ENCODE data around the gene RPS15.

The RPS15 gene

DNA sequence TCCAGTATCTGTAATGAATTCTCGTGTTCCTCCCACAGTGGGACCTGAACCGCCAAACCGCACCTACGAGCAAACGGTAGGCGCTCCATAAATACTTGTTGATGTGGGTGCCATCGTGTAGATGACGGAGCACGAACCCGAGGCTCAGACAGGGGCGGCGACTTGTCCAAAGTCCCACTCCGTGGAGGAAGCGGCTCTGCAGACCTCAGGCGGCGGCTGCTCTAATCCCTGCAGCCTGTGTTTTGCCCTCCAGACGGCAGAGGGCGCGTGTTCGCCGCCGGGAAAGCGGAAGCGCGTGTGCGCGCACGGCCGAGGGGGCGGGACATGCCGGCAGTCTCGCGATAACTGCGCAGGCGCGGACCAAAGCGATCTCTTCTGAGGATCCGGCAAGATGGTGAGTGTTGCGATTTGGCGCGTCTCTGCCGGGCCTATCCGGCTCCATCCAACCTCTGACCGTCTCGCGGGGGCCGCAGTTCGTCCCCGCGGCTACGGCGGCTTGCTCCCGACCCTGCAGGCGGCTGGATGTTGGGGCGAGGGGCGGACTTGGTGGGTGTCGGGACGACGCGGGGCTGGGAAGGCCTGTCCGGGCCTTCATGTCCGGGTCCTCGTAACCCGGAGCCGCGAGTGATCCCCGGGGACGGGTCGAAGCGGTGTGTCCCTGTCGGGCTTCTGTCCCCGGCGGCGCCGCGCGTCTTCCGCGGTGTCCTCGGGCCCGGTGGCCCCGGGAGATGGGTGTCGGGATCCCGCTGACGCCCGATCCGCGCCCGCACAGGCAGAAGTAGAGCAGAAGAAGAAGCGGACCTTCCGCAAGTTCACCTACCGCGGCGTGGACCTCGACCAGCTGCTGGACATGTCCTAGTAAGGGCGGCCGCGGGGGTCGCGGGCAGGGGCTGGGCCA is at the start of gene RPS15:
Gene RPS15 (plus strand): TSS at position 362 of the 898 bp plus-strand sequence. CDS start 30 bp downstream, at position 392.
- FAIRE-seq = peak; percentile 97
- peak; percentile 99 for DNase-seq (ENCODE audit: insufficient read length, low spot score)

DNA sequence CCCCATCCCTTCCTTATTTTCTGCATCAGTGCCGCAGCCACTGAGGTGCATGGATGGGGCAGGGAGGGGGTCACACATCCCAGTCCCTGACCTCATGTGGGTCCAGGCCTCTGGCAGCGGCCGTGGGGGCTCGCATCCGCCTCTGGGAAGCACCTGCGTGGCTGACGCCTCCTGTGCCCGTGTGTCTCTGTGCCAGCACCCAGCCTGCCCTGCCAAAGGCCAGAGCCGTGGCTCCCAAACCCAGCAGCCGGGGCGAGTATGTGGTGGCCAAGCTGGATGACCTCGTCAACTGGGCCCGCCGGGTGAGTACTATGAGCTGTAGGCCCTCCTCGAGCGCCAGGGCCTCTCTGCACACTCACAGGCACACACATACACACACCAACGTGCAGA is 49.6 kb upstream of the RPS15 start:
- FAIRE-seq = no peak
- no peak for DNase-seq (ENCODE audit: insufficient read length, low spot score)

DNA sequence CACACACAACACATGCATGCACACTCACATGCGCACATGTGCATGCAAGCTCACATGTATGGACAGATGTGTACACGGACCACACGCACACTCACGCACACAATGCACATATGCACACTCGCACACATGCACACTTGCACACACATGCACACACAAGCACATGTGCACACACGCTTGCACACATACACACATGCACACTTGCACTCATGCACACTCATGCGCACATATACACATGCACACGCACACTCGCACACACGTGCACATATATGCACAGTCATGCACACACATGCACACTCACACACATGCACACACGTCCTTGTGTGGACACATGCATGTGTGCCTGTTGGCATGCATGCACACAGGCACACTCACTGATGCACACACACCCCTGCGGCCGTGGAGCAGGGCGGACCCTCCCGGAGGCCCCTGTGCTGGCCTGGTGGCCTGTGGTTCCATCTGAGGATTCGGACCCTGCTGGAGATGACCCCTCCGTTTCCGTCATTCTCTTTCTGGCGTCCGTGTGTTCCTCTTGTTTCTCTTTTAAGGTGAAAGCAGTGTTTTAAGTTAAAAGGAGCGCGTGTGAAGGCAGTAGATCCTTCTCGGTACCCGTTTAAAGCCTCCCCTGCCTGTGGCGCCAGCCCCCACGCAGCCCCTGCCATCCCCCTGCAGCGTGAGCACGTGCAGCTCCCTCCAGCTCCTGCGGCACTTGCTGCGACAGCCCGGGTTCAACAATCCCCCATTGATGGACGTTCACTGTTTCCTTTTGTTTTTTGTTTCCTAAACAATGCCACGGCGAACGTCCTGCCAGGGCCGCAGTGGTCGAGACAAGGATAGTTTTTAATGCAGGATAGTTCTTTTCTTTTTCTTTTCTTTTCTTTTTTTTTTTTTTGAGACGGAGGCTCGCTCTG is 48.9 kb upstream of the RPS15 start:
- DNase-seq (ENCODE audit: insufficient read length, low spot score) (no peak), FAIRE-seq (no peak)

DNA sequence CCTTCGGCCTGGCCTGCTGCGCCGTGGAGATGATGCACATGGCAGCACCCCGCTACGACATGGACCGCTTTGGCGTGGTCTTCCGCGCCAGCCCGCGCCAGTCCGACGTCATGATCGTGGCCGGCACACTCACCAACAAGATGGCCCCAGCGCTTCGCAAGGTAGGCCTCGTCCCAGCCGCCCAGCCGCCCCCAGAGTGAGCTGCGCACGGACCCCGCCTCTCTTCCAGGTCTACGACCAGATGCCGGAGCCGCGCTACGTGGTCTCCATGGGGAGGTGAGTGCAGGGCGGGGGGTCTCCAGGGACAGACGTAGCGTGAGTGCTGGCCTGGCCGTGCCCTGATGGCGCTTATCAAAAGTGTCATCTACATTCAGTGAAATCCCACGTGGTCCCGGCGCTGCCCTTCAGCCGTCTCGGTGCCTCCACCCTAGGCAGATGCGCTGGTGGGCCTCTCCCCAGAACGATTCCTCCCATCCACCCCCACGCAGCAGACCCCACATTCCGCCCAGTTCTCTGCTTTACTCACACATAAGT is 47.2 kb upstream of the RPS15 start:
- FAIRE-seq (no peak), DNase-seq (ENCODE audit: insufficient read length, low spot score) (no peak)

DNA sequence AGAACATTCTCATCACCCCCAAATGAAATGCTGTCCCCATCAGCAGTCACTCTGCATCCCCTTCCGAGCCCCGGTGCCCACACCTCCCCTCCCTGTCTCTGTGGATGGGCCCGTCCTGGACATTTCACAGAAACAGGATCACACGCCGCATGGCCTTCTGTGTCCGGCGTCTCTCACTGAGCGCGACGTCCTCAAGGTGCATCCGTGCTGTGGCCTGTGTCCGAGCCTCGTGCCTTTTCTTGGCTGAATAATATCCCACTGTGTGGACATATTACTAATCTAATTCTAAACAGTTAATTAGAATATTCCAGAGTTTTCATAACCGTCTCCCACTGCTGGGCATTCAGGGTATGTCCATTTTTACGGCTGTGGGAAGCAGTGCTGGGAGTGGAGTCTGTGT is 45.8 kb upstream of the RPS15 start:
- FAIRE-seq (no peak), DNase-seq (ENCODE audit: insufficient read length, low spot score) (no peak)

DNA sequence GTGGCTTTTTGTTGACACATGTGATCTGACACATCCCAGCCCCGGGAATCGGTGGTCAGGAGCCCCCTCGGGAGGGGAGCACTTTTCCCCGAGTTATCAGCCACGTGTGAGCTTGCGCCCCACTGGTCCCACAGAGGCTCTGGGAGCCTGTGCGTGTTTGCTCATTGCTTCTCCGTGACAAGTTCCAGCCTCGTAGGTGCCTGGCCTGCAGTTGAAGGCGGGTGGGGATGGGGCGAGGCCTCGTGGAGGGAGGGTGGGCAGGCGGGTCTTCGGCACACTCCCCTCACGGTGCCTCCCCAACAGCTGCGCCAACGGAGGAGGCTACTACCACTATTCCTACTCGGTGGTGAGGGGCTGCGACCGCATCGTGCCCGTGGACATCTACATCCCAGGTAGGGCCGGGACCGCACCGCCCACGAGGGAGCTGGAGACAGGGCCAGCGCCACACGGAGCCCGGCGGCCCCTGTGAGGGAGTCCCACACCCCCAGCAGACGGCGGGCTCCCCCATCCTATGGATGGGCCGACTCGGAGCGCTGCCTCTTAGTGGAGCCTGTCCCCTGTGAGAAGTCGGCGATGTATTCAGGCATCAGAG is 45.2 kb upstream of the RPS15 start:
- FAIRE-seq = no peak

DNA sequence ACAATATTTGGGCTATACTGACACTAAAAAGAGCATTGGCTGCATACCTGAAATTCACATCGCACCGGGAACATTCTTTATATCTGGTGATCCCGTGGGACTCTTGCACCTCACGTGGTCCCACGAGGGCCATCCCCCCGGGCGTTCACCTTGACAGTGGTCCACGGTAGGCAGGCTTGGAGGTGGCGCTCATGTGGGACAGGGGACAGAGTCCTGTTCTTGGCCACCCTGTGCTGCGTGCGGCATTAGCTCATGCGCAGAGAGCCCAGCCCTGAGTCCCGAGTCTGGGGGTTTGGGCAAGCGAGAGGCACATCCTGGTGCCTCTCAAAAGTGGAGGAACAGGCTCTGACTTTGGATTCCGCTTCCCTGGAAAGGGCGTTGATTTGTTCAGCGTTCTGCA is 44.4 kb upstream of the RPS15 start:
- FAIRE-seq = no peak

More for the DNA sequence above, 45.2 kb upstream of the RPS15 start:
- no peak for DNase-seq (ENCODE audit: insufficient read length, low spot score)

DNA sequence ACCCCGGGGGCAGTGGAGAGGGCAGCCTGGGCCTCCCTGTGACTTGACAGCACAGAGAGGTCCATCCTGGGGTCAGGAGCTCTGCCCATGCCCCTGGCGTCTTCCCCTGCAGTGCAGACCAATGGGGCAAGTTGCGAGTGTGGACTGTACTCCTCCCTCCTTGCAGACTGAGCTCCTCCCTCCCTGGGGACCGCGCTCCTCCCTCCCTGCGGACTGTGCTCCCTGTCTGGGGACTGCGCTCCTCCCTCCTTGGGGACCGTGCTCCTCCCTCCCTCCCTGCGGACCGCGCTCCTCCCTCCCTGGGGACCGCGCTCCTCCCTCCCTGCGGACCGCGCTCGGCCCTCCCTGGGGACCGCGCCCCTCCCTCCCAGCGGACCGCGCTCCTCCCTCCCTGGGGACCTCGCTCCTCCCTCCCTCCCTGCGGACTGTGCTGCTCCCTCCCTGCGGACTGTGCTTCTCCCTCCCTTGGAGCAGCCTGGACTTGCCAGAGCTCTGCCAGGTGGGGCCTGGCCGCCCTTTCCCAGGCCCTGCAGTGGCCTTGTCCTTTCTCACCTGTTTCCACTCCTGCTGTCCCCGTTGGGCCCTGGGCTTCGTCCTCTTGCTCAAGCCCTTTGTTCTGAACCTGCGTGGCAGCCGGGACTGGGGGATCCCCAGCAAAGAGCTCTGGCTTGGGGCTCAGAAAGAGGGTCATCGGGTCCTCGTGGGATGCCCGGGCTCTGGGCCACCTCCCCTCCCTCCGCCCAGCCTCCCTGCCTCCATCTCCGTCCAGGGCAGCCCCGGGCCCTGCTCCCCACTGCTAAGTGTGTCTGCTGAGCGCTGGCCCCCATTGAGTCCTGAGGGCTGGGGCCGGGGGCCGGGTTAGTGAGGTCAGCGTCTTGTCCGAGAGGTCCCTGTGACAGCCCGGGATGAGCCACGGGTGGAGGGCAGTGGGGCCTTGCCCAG is 43.7 kb upstream of the RPS15 start:
- no peak for FAIRE-seq
- DNase-seq (ENCODE audit: insufficient read length, low spot score) = no peak

More for the DNA sequence above, 44.4 kb upstream of the RPS15 start:
- no peak for DNase-seq (ENCODE audit: insufficient read length, low spot score)

DNA sequence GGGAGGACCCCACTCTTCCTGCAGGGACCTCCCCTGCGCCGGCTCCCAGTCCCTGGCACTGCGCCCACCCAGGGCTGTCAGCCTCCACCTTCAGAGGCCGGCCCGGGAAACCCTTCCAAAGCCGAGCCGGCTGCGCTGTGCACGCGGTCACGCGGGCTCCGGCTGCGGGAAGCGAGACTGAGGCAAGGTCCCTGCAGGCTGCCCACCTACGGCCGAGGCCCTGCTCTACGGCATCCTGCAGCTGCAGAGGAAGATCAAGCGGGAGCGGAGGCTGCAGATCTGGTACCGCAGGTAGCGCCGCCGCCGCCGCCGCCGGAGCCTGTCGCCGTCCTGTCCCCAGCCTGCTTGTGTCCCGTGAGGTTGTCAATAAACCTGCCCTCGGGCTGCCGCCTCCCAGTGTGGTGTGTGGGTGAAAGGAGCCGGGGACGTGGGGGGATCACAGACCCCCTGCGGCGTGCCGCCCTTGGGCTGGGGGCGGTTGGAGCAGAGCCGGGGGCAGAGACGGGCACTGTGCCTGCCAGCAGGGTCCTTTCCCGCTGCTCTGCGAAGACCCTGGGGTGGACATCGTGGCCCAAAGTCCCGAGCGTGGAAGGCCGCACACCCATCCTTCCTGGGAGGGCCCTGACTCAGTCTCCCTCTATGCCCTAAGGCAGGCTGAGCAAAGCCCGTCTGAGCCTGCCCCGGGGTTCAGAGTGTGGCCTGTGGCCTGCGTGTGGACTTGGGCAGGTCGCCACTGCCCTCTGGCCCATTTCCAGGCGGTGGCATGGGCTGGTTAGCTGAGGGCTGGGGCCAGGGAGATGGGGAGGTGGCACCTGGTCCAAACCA is 42.8 kb upstream of the RPS15 start:
- no peak for DNase-seq (ENCODE audit: insufficient read length, low spot score)
- no peak for FAIRE-seq

DNA sequence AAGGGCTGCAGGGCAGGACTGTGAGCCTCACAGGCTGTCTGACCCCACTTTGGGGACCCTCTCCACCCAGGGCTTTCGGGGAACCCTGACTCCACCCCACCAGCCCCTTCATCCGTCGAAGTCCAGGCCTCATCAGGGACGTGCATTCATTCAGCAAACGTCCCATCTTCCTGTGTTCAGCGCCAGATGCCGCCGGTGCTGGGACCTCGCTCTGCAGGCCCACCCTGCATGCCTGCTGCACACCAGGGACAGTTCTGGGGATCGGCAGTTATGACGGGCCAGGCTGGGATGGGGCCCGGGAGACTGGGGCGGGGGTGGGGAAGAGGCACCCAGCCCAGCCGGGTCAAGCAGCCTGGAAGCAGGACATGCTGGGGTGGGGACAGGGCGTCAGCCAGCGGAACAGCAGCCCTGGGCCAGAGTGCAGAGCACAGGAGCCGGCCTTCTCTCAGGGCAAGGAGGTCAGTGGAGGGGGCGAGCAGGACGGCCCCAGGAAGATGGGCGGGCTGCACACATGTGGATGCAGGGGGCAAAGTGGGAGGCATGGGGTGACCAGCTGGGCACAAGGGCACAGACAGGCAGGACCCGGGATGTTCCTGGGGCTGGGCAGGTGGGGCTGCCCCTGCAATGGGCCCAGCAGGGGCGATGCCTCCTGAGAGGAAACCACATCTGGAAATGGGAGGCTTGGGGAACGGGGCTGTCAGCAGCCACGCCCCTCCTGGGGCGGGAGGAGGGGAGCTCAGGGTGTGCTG is 42.0 kb upstream of the RPS15 start:
- no peak for FAIRE-seq
- no peak for DNase-seq (ENCODE audit: insufficient read length, low spot score)

DNA sequence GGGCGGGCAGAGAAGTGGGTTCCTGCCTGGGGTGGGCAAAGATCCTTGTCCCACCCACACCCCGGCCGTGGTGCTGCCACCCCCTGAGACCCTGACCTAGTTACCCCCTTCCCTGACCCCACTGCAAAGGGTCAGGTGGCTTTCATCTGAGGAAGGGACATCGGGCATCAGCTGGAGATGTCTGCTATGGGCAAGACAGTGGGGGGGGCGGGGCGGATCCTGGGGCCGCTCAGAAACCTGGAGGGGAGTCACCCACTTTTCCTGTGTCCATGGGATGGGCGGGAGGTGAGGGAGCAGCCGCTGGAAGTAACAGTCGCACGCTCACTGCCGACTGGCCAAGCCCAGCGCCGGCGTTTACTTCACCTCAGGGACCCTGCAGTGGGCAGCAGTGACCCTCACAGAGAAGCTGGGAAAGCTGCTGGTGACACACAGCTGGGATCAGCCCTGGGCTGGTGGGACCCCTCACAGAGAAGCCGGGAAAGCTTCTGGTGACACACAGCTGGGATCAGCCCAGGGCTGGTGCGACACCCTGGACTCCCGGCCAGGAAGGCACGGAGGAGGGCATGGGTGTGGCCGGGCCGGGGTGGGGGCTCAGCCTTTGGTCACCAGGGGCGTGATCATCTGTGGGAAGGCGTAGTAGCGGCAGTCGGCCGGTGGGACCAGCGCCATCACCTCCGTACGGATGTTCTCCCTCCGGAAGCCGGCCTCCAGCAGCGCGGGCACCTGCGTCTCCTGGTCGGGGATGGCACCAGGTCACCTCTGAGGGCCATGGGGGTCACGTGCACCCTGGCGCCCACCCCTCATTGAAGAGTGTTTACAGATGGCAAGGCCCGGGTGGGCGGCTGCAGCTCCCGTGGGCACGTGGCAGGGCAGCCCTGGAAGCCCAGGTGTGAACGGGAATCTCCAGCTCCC is 41.2 kb upstream of the RPS15 start:
- FAIRE-seq = no peak

DNA sequence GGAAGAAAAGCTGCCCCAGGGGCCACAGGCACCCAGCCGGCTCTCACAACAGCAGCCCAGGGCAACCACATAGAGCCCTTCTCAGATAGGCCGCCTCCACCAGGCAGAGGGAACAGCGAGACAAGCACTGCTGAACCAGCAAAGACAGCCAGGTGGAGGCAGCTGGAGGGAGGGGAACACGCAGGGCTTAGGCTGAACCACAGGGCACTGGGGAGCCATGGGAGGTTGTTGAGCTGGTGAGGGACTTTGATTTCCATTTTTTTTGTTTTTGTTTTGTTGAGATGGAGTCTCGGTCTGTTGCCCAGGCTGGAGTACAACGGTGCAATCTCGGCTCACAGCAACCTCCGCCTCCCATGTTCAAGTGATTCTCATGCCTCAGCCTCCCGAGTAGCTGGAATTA is 40.4 kb upstream of the RPS15 start:
- no peak for FAIRE-seq
- no peak for DNase-seq (ENCODE audit: insufficient read length, low spot score)

More for the DNA sequence above, 41.2 kb upstream of the RPS15 start:
- DNase-seq (ENCODE audit: insufficient read length, low spot score) = no peak

DNA sequence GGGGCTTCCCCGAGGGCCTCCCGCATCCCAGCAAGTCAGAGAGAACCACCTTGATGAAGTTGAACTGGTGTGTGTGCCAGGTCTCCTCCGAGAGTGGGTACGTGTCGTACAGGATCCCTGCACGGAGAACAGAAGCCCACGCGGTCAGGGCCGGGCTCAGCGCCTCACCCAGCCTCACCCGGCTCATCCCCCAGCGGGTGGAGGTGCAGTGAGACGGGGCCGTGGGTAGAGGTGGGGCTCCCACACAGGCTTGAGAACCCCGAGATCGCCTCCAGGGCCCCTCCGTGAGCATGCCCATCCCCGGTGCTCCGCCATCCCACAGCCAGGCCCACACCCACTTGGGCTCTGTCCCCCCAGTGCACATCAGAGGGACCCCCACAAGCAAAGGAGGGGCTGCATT is 39.1 kb upstream of the RPS15 start:
- DNase-seq (ENCODE audit: insufficient read length, low spot score) = no peak
- FAIRE-seq = no peak

DNA sequence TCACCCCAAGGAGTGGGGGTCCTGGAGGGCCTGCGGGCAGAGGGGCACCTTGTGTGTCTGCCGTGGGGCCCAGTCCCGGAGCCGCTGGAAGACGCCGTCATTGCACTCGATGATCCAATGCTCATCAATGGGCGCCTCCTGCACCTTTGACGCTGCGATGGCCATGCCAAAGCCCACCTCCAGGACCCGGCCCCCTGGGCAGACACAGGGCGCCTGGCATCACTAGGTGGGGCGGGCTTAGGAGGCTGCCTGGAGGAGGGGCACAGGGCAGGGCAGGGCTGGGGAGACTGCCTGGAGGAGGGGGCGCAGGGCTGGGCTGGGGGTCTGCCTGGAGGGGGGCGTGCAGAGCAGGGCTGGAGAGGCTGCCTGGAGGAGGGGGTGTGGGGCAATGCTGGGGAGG is 38.5 kb upstream of the RPS15 start:
- FAIRE-seq (no peak), DNase-seq (ENCODE audit: insufficient read length, low spot score) (no peak)

DNA sequence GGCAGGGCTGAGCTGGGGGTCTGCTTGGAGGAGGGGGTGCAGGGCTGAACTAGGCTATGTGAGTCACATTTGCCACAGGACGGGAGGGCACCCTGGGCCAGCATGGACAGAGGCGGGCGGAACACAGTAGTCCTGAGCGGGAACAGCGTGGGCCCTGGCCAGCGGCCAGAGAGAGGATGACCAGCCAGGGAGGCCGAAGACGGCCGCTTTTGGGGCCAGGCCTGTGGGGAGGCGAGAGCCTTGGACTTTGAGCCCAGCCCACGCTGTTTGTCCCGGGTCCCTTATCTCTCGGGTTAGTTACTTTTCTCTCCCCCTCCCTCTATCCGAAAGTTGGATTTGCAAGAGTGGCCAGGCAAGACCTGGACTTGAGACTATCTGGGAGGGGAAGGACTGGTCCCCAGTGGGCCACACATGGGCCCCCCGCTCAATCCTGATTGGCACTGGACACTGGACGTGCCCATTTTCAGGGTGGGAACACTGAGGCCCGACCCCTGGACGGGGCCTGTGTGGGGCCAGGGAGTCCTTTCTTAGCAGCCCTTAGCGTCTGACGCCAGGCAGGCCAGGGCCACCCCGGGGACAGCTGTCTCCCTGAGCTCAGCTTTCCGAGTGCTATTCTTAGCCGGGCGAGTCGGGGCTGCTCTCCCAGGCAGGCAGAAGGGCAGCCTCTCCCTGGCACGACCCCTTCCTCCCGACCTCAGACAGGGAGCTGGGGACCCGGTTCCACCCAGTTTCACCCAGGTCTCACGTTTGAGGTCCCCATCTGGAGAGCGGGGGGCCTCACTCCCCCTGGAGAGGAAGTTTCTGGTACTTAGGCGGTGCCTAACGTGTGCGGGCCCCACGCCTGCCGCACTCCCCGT is 37.7 kb upstream of the RPS15 start:
- DNase-seq (ENCODE audit: insufficient read length, low spot score) = no peak

More for the DNA sequence above, 37.7 kb upstream of the RPS15 start:
- no peak for FAIRE-seq
